GM19455 (cell line): ENCODE measurements around the gene BORCS6.
A peak's percentile ranks its signal among the peaks of the same experiment; 100 is the strongest.

Experiments used
- ATAC-seq: cut with Tn5 transposase; IDR thresholded peaks from one replicate; pipeline ENCODE4 v1.9.1; 2021; ENCODE audit not compliant: unreplicated experiment

The BORCS6 gene

DNA sequence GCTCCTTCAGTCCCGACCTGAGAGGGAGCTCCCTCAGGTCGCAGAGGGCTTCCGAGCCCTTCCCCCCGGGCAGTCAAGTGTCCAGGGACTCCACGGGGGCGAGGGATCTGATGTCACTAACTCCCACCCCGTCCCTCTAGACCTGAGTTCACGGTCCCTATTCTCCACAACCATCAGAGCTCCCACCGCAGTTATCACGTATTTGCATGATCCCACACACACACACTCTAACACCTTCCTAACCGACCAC lies 34.1 kb downstream of the BORCS6 start:
- no peak for ATAC-seq

DNA sequence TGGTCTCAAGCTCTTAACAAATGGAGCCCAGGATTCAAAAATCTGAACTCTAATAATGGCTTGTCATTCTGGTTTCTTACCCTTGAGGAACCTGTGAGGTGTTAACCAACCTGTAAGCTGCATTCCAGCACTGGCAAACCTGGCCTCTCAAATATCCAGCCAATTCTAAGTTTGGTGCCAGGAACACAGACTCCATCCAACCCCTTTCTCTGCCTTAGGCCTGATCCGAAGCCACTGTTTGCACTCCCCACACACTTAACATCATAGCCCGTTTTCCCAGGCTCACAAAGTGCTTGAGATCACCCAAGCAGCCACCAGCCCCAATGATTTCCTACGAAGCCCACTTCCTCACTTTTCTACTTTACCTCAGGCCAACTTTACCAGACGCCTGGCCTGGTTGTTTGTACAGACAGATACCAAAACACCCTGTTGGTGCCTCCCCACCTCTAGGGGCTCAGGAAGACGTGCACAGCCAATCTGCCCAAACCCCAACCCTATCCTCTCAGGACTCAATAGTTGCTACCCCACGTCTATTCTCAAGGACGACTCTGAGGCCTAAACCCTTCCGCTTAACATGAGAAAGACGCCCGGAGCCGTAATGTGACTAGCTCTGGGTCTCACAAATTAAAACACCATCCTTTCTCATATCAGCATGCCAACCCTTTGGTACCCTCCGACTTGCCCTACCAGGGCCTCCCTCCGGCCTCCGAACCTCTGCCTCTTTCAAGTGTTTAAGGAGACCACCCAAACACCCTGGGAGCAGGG lies 34.6 kb downstream of the BORCS6 start:
- ATAC-seq = no peak

DNA sequence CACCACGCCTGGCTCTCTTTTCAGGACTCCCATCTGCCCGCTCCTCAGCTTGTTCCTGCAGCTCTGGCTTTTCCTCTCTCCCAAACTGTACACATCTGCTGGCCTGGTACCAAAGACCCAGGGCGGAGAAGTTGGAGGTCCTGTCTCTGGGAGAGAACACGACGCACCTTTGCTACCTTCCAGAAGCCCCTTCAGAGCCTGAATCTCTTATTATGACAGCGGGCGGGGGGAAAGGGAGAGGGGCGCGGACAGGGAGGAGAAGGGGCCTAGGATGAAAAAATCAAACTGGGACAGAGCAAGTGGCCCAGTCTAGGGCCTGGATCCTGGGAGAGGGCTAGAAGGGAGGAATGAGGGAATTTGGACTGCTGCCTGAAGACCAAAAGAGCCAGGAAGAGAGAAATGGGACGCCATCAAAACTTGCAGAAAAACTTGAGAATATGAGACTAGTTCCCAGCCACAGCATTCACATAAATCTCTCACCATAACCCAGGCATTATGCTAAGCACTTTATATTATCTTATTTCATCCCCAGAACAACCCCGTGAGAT lies 35.3 kb downstream of the BORCS6 start:
- ATAC-seq = no peak

DNA sequence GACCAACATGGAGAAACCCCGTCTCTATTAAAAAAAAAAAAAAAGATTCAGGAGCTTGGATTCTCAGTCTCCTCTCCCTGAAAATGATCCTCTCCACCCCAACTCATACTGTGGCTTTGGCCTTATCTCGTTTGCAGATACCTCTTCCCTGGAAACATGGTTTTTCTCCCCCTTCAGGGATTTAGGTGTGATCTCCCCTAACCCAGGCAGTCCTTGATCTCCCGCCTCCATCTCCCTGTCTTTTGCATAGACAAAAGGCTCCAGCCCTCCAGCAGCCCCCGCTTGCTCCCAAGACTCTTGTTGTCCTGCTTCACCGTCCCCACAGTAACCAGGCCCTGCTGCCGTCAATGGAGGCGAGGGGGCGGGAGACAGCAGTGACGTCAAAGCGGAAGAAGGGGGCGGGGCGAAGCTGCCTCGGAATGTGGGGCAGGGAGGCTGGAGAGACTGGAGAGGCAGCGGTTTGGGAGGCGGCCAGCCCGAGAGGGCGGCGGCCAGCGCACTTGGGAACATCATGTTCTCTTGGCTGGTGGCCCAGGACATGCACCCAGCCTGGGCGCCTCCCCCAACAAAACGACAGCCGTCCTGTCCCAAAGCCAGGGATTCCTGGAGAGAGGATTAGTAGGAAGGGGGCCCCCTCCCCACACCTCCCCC lies 35.9 kb downstream of the BORCS6 start:
- ATAC-seq = no peak

DNA sequence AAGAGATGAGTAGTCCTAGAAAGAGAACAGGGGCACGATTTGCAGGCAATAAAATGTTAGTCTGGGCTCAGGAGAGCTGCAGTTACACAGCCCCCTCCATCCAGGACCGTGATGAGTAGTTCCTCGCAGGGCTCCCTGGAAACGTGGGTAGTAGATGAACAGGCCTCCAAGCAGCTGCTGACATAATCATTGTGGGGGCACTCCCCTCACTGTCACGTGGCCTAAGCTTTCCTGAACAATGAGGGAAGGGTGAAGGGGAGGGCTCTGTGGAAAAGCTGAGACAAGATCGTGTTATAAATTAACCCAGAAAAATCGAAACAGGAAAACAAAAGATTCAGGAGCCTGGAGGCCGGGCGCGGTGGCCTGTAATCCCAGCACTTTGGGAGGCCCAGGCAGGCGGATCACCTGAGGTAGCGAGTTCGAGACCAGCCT lies 36.4 kb downstream of the BORCS6 start:
- no peak for ATAC-seq

- no peak for ATAC-seq
These were observed 36.9 kb downstream of the BORCS6 start for GRCh38 chr17:8153031-8153451.

GRCh38 chr17:8152112-8152775 lies 37.7 kb downstream of the BORCS6 start, which contains the start of gene PER1:
PER1 (minus strand) TSS chr17:8152404; CDS start chr17:8150706, 1,698 bp downstream.
- no peak for ATAC-seq

GRCh38 chr17:8151641-8152111 lies 38.3 kb downstream of the BORCS6 start:
- ATAC-seq = no peak

- peak; percentile 44 for ATAC-seq
These were observed 38.8 kb downstream of the BORCS6 start for GRCh38 chr17:8151120-8151640.

GRCh38 chr17:8150194-8151119 lies 39.5 kb downstream of the BORCS6 start:
- ATAC-seq = no peak

- ATAC-seq = no peak
These were observed 40.4 kb downstream of the BORCS6 start for GRCh38 chr17:8149419-8150193.

DNA sequence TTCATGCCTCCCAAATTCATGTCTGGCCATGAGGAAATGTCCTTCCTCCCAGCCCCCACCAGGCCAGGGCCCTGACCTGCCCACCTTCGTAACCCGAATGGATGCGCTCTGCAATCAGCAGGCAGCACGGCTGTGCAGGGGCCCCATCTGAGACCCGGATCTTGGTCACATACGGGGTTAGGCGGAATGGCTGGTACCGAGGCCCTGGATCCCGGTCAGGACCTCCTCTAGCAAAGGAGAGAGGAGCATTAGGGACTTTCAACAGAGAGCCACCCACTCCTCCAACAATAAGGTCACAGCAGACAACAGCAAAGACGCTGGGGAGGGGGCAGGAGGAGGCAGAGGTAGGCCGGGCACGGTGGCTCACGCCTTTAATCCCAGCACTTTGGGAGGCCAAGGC lies 41.4 kb downstream of the BORCS6 start:
- no peak for ATAC-seq

DNA sequence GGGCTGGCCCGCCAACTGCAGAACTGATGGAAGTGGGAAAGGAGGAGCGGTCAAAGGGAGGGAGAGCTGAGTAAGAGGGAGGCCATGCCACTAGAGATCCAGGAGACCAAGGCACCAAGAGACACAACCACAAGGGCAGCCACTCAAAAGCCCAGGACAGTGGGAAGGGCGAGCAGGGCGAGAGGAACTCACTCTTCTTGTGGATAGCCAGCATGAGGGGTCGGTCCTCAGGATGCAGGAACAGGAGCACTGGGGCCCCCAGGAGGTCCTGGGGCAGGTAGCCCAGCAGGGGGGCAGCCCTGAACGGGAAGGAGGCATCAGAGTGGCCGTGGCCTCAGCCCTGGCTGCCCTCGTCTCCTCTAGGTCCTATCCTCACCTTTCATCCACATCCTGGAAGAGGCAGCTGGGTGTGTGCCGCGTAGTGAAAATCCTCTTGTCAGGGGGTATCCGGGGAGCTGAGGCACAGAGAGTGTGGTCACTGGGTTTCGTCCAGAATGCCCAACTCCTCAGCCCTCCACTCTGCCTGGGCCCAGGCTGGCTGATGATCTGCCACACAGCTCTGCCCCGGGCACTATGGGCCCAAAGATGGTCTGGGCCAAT lies 42.1 kb downstream of the BORCS6 start:
- ATAC-seq = no peak

DNA sequence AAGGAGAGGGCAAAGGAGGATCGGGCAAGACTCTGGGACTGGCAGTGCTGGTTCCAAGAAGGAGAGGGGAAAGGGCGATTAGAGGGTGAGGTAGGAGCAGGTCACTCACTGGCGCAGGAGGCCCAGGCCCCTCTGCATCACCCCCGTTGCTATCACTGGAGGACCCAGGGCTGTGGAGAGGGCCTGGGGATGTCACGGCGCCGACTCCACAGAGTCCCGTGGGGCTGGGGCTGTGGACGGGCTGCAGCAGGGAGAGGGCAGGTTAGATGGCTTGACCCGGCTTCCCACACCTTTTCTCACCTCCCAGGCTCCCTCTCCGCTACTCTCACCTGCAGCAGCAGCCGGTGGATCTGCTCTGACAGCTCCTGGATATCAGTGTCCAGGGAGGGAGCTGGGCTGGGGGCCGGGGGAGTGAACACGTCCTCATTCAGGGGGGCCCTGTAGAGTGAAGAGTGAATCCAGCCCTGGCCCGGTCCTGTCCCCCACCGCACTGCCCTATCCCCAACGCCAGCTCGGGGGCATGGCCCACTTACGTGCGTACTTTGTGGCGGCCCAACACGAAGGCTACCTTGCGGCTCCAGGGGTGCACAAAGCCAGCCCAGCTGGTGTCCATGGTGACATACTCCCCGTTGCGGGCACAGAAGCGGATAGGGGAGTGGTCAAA lies 42.7 kb downstream of the BORCS6 start:
- no peak for ATAC-seq

GRCh38 chr17:8146381-8147140 lies 43.4 kb downstream of the BORCS6 start:
- no peak for ATAC-seq

DNA sequence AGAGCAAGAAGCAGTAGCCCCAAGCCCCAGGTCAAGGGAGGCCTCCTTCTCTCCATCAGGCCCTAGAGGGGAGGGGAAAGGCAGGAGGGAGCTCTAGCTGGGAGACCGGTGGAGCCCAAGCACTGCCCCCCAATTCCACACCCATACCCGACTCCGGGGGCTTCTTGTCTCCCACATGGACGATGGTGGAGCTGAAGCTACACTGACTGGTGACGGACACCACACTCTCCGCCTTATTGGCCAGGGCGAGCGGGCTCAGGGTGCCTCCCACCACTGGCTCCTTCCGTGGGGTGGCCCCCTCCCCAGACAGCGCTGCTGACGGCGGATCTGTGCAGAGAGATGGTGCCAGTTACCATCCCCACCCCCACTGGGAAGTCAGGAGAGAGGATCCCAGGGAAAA lies 44.2 kb downstream of the BORCS6 start:
- ATAC-seq = no peak

DNA sequence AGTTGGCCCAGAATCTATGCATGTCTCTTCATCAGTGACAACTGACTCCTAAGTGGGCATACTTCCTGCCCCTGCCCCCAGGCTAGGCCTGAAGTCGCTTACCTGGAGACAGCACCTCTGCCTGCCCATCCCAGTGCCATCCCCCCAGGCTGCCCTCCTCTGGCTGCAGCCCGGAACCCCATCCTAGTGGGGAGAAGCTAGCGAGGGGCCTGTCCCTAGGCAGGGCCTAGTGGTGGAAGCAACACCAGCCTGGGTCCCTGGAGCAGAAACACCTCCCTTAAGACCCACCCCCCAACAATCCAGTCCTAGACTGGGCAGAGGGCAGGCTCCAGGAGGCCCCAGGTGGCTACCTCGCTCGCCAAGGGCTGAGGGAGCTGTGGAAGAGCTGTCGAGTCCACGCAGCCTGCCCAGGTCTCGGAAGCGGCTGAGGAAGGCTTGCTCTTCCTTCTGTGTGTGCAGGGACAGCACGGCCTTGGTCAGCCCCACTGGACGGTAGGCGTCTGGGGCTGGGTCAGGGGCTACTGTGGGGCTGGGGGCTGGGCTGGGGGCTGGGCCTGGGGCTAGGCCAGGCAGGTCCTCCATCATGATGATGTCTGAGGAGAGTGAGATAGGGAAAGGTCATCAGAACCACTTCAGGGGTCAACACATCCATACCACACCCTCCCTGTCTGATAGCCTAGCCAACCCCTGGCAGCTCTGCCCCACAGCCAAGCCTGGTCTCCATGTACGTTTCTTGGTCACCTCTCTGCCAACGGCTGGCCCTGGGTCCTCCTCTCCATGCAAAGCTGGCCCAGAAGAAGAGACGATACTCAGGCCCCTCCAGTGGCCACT lies 45.4 kb downstream of the BORCS6 start:
- no peak for ATAC-seq
